Measurements from ENCODE around the gene PHAF1.

Gene PHAF1

GRCh38 chr16:67191995-67192681 is 82.4 kb downstream of the PHAF1 start, which contains the start of gene E2F4:
Gene E2F4 (plus strand): TSS chr16:67192155. CDS start chr16:67192228, 73 bp downstream.
- FAIRE-seq (peak; percentile 99), DNase-seq (ENCODE audit: insufficient read length, low spot score) (peak; percentile 94)

- DNase-seq (ENCODE audit: insufficient read length, low spot score) (no peak), FAIRE-seq (no peak)
Observed at GRCh38 chr16:67192781-67193361, 83.1 kb downstream of the PHAF1 start.

GRCh38 chr16:67193536-67193935 is 83.8 kb downstream of the PHAF1 start:
- no peak for DNase-seq (ENCODE audit: insufficient read length, low spot score)
- no peak for FAIRE-seq

- no peak for DNase-seq (ENCODE audit: insufficient read length, low spot score)
- no peak for FAIRE-seq
Observed at GRCh38 chr16:67194260-67194659, 84.5 kb downstream of the PHAF1 start.

- no peak for DNase-seq (ENCODE audit: insufficient read length, low spot score)
Observed at GRCh38 chr16:67195676-67196075, 85.9 kb downstream of the PHAF1 start.

GRCh38 chr16:67196881-67197280 is 87.1 kb downstream of the PHAF1 start:
- no peak for FAIRE-seq
- no peak for DNase-seq (ENCODE audit: insufficient read length, low spot score)

More at GRCh38 chr16:67195676-67196075, 85.9 kb downstream of the PHAF1 start:
- no peak for FAIRE-seq

GRCh38 chr16:67197704-67198103 is 88.0 kb downstream of the PHAF1 start:
- DNase-seq (ENCODE audit: insufficient read length, low spot score) (no peak), FAIRE-seq (no peak)
